Dedifferentiated amniotic fluid mesenchymal stem cell (primary cell): Measurements from ENCODE around the gene SOBP.
"Not testable (repeated sequence)": the region's sequence is repeated elsewhere in the genome, so short reads cannot be mapped to it uniquely, and the experiment has no call there.

ENCODE experiments used
- DNase-seq: peaks from one replicate; pipeline ENCODE4 v3.0.0-alpha.2; 2016; ENCODE audit errors: extremely low spot score

Gene SOBP

GRCh38 chr6:107550241-107550840 is 60.4 kb downstream of the SOBP start:
- no peak for DNase-seq

- no peak for DNase-seq
Measured at GRCh38 chr6:107550906-107551305, 61.0 kb downstream of the SOBP start.

- not testable (repeated sequence) for DNase-seq
Measured at GRCh38 chr6:107553121-107553520, 63.2 kb downstream of the SOBP start.

- DNase-seq: no peak
Measured at GRCh38 chr6:107554326-107554725, 64.4 kb downstream of the SOBP start.

GRCh38 chr6:107554918-107555317 is 65.0 kb downstream of the SOBP start:
- no peak for DNase-seq

- DNase-seq: no peak
Measured at GRCh38 chr6:107555449-107555848, 65.5 kb downstream of the SOBP start.

- no peak for DNase-seq
Measured at GRCh38 chr6:107556082-107556481, 66.2 kb downstream of the SOBP start.

- DNase-seq: no peak
Measured at GRCh38 chr6:107557698-107558097, 67.8 kb downstream of the SOBP start.

GRCh38 chr6:107560657-107561056 is 70.7 kb downstream of the SOBP start:
- DNase-seq: no peak

GRCh38 chr6:107561306-107561705 is 71.4 kb downstream of the SOBP start:
- no peak for DNase-seq

- no peak for DNase-seq
Measured at GRCh38 chr6:107563694-107564588, 74.0 kb downstream of the SOBP start.

GRCh38 chr6:107564589-107564951 is 74.7 kb downstream of the SOBP start:
- DNase-seq: no peak

- DNase-seq: no peak
Measured at GRCh38 chr6:107565165-107565723, 75.3 kb downstream of the SOBP start.

- DNase-seq: no peak
Measured at GRCh38 chr6:107567643-107568042, 77.7 kb downstream of the SOBP start.

- no peak for DNase-seq
Measured at GRCh38 chr6:107569473-107569872, 79.6 kb downstream of the SOBP start.

- DNase-seq: no peak
Measured at GRCh38 chr6:107571354-107571753, 81.4 kb downstream of the SOBP start.

GRCh38 chr6:107572886-107573285 is 83.0 kb downstream of the SOBP start:
- DNase-seq: no peak

GRCh38 chr6:107574856-107575255 is 84.9 kb downstream of the SOBP start:
- DNase-seq: no peak

- DNase-seq: no peak
Measured at GRCh38 chr6:107576852-107577251, 86.9 kb downstream of the SOBP start.

- no peak for DNase-seq
Measured at GRCh38 chr6:107578642-107579341, 88.9 kb downstream of the SOBP start.

GRCh38 chr6:107579456-107580056 is 89.6 kb downstream of the SOBP start:
- no peak for DNase-seq

- no peak for DNase-seq
Measured at GRCh38 chr6:107582086-107582485, 92.2 kb downstream of the SOBP start.
